Activated CD4-positive, alpha-beta T cell treated with anti-CD3 and anti-CD28 coated beads for 36 hours (primary cell): ENCODE data around the gene NDUFV2. TPM values are rescaled to one million over a fixed set of nuclear protein-coding genes. Genes with fewer than 3 reads are reported as not detected.
"Not testable (repeated sequence)": the region's sequence is repeated elsewhere in the genome, so short reads cannot be mapped to it uniquely, and the experiment has no call there.

Source experiments
- ATAC-seq: fragments of 200-7000 bp; cut with Tn5 transposase; one replicate; pipeline ENCODE4 v1.10.0; 2021; ENCODE audit warnings: mild to moderate bottlenecking, moderate library complexity
- CTCF ChIA-PET: fragments of 350-600 bp; sonication (Branson Sonifier 250); formaldehyde crosslinking; loops from one replicate; lab custom pipeline; 2021; ENCODE audit warnings: antibody characterized with exemption; lab: Charles Lee
- POLR2A ChIA-PET: fragments of 350-600 bp; sonication (Branson Sonifier 250); formaldehyde crosslinking; loops from one replicate; lab custom pipeline; 2021; ENCODE audit warnings: antibody characterized with exemption, inconsistent platforms; lab: Charles Lee
- DNase-seq: peaks from one replicate; pipeline ENCODE4 v3.0.0-alpha.2; 2020
- H3K27ac Mint-ChIP-seq: one replicate; pipeline ENCODE4 v1.8.0; 2021; ENCODE audit warnings: mixed read lengths
- H3K27me3 Mint-ChIP-seq: one replicate; pipeline ENCODE4 v1.8.0; 2021; ENCODE audit warnings: mixed read lengths
- H3K36me3 Mint-ChIP-seq: one replicate; pipeline ENCODE4 v1.8.0; 2021; ENCODE audit warnings: low read depth, mixed read lengths
- H3K4me1 Mint-ChIP-seq: one replicate; pipeline ENCODE4 v1.8.0; 2021; ENCODE audit warnings: mixed read lengths
- H3K4me3 Mint-ChIP-seq: one replicate; pipeline ENCODE4 v1.8.0; 2021; ENCODE audit warnings: mild to moderate bottlenecking, moderate library complexity, mixed read lengths
- H3K9me3 Mint-ChIP-seq: one replicate; pipeline ENCODE4 v1.8.0; 2021; ENCODE audit warnings: low read depth, mixed read lengths
- intact Hi-C, 2 experiments: fragments of 100-400 bp; cut with DNase I in 1 of 2; cut with micrococcal nuclease in 1 of 2; formaldehyde crosslinking; loops; one replicate each; pipeline versions ENCODE4 v1.14.2 to v1.15.1; 2022 to 2024; cut with DNase I, micrococcal nuclease
- total RNA-seq, 2 experiments: library from RNA; stranded (reverse); gene quantifications; one replicate each; pipeline ENCODE4 v1.2.3, GENCODE V29; 2021

The NDUFV2 gene
- total RNA-seq, 2 experiments from 2014 or later = 331 to 372 TPM

DNA sequence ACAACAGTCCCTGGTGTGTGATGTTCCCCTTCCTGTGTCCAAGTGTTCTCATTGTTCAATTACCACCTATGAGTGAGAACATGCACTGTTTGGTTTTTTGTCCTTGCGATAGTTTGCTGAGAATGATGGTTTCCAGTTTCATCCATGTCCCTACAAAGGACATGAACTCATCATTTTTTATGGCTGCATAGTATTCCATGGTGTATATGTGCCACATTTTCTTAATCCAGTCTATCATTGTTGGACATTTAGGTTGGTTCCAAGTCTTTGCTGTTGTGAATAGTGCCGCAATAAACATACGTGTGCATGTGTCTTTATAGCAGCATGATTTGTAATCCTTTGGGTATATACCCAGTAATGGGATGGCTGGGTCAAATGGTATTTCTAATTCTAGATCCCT lies 63.4 kb downstream of the NDUFV2 start:
- H3K27ac Mint-ChIP-seq, POLR2A ChIA-PET, H3K27me3 Mint-ChIP-seq, DNase-seq, CTCF ChIA-PET, H3K4me3 Mint-ChIP-seq, intact Hi-C loops, ATAC-seq: not testable (repeated sequence)
- Mint-ChIP-seq H3K36me3 (peaks cover 58% of the 10 kb centered on the region), H3K9me3 (peaks cover 44% of the 10 kb centered on the region), H3K4me1 (peaks cover 58% of the 10 kb centered on the region)

DNA sequence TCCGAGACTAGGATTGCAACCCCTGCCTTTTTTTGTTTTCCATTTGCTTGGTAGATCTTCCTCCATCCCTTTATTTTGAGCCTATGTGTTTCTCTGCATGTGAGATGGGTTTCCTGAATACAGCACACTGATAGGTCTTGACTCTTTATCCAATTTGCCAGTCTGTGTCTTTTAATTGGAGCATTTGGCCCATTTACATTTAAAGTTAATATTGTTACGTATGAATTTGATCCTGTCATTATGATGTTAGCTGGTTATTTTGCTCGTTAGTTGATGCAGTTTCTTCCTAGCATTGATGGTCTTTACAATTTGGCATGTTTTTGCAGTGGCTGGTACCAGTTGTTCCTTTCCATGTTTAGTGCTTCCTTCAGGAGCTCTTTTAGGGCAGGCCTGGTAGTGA lies 67.0 kb downstream of the NDUFV2 start:
- POLR2A ChIA-PET, DNase-seq, CTCF ChIA-PET, H3K4me3 Mint-ChIP-seq, ATAC-seq, intact Hi-C loops, H3K27me3 Mint-ChIP-seq: not testable (repeated sequence)
- peak overlapping the region; percentile 61 for H3K27ac Mint-ChIP-seq
- H3K4me1 Mint-ChIP-seq = peaks cover 77% of the 10 kb centered on the region
- H3K9me3 Mint-ChIP-seq = peaks cover 22% of the 10 kb centered on the region
- H3K36me3 Mint-ChIP-seq = peaks cover 47% of the 10 kb centered on the region

- ATAC-seq, POLR2A ChIA-PET, H3K4me3 Mint-ChIP-seq, intact Hi-C loops, H3K27me3 Mint-ChIP-seq, DNase-seq: not testable (repeated sequence)
- Mint-ChIP-seq H3K27ac (peak overlapping the region; percentile 21), H3K4me1 (peaks cover 82% of the 10 kb centered on the region), H3K9me3 (peaks cover 14% of the 10 kb centered on the region), H3K36me3 (peaks cover 44% of the 10 kb centered on the region)
- CTCF ChIA-PET = interaction anchor here (0.6 to 1.0 kb wide), 4 partner anchors 13 to 290 kb away, joined by 3 to 4 read pairs (median 3); no protein-coding TSS in a partner anchor
Measured at GRCh38 chr18:9171919-9172318, 69.4 kb downstream of the NDUFV2 start.

GRCh38 chr18:9172506-9173127 lies 70.1 kb downstream of the NDUFV2 start:
- intact Hi-C loops = no loop called here
- Mint-ChIP-seq H3K36me3 (peaks cover 43% of the 10 kb centered on the region), H3K9me3 (peaks cover 14% of the 10 kb centered on the region), H3K4me3 (no peak overlapping the region), H3K4me1 (peaks cover 86% of the 10 kb centered on the region), H3K27ac (peak overlapping the region; percentile 21), H3K27me3 (no peaks in the 10 kb centered on the region)
- POLR2A ChIA-PET = no interaction called here
- ATAC-seq = no peak
- CTCF ChIA-PET = interaction anchor here (0.6 to 0.7 kb wide), 4 partner anchors 21 to 348 kb away, joined by 3 read pairs; no protein-coding TSS in a partner anchor
- DNase-seq = no peak

GRCh38 chr18:9173770-9174233 lies 71.3 kb downstream of the NDUFV2 start:
- POLR2A ChIA-PET = interaction anchor here (0.5 kb wide), 1 partner anchor 55 kb away, joined by 3 read pairs; no protein-coding TSS in a partner anchor
- CTCF ChIA-PET = no interaction called here
- intact Hi-C loops = no loop called here
- H3K27ac Mint-ChIP-seq = peak overlapping the region; percentile 37
- no peak overlapping the region for H3K4me3 Mint-ChIP-seq
- peaks cover 82% of the 10 kb centered on the region for H3K4me1 Mint-ChIP-seq
- ATAC-seq (peak; percentile 79), DNase-seq (peak; percentile 39)
- peaks cover 11% of the 10 kb centered on the region for H3K9me3 Mint-ChIP-seq
- H3K36me3 Mint-ChIP-seq = peaks cover 46% of the 10 kb centered on the region
- H3K27me3 Mint-ChIP-seq = no peaks in the 10 kb centered on the region

- ATAC-seq = no peak
- no peak for DNase-seq
- POLR2A ChIA-PET = interaction anchor here (0.5 kb wide), 1 partner anchor 56 kb away, joined by 3 read pairs; no protein-coding TSS in a partner anchor
- Mint-ChIP-seq H3K9me3 (peaks cover 8% of the 10 kb centered on the region), H3K36me3 (peaks cover 42% of the 10 kb centered on the region), H3K4me3 (no peak overlapping the region), H3K27ac (peak overlapping the region; percentile 38), H3K4me1 (peaks cover 80% of the 10 kb centered on the region), H3K27me3 (no peaks in the 10 kb centered on the region)
- CTCF ChIA-PET = no interaction called here
- intact Hi-C loops = no loop called here
Measured at GRCh38 chr18:9174302-9174701, 71.8 kb downstream of the NDUFV2 start.

DNA sequence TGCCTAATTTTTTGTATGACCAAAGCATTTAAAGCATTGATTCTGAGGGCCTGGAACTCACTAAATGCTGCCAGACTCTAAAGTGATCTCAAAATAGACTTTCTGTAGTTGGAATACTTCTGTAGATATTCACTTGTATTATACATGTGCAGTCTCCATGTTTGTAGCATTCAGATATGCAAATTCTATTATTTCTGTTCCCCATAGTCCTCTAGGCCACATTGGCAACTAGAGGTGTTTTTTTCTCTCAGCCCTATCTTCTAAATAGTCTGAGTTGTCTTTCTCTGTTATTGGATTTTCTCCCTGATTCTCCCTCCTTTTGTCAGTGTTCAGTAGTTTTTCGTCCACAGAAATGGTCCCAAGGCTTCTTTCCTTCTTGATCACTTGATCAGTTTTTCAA lies 72.6 kb downstream of the NDUFV2 start:
- peaks cover 77% of the 10 kb centered on the region for H3K4me1 Mint-ChIP-seq
- no peak overlapping the region for H3K27ac Mint-ChIP-seq
- CTCF ChIA-PET = no interaction called here

DNA sequence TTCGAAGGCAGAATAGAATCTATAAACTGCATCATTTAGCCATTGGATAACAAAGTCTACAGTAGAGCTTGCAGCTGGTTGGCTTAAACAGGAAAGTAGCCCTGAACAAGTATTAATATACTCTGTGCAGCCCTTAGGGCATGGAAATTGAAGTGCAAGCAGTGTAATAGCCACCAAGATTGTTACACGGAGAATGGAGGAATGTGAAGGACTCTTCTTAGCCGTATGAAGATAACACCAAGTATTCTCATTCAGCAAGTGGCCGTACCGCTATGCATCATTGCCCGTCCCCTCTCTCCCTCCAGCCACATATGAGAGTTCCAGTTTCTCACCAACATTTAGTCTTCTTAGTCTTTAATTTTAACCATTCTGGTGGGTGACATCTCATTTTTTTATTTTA lies 74.5 kb downstream of the NDUFV2 start:
- intact Hi-C loops = no loop called here
- ATAC-seq = no peak
- Mint-ChIP-seq H3K9me3 (no peaks in the 10 kb centered on the region), H3K27ac (no peak overlapping the region), H3K4me1 (peaks cover 68% of the 10 kb centered on the region), H3K36me3 (peaks cover 23% of the 10 kb centered on the region), H3K4me3 (no peak overlapping the region), H3K27me3 (no peaks in the 10 kb centered on the region)
- ChIA-PET POLR2A (no interaction called here), CTCF (no interaction called here)
- DNase-seq = no peak

More for the DNA sequence above, 72.6 kb downstream of the NDUFV2 start:
- Mint-ChIP-seq H3K36me3 (peaks cover 37% of the 10 kb centered on the region), H3K27me3 (no peaks in the 10 kb centered on the region), H3K4me3 (no peak overlapping the region), H3K9me3 (peaks cover 6% of the 10 kb centered on the region)
- intact Hi-C loops = no loop called here
- POLR2A ChIA-PET = no interaction called here
- DNase-seq (no peak), ATAC-seq (no peak)

DNA sequence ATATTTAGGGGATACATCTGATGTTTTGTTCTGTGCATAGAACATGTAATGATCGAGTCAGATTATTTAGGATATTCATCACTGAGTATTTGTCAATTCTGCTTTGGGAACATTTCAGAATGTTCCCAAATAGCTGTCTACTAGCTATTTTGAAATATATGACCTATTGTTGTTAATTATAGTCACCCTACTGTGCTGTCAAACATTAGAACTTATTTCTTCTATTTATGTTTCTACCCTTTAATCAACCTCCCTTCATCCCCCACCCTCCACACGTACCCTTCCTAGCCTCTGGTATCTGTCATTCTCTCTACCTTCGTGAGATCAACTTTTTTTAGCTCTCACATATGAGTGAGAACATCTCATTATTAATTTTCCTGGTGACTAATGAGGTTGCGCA lies 75.0 kb downstream of the NDUFV2 start:
- Mint-ChIP-seq H3K4me3 (no peak overlapping the region), H3K27me3 (no peaks in the 10 kb centered on the region), H3K4me1 (peaks cover 67% of the 10 kb centered on the region), H3K36me3 (peaks cover 23% of the 10 kb centered on the region), H3K27ac (no peak overlapping the region), H3K9me3 (no peaks in the 10 kb centered on the region)
- DNase-seq = no peak
- POLR2A ChIA-PET = no interaction called here
- ATAC-seq = no peak
- CTCF ChIA-PET = no interaction called here
- intact Hi-C loops = no loop called here

DNA sequence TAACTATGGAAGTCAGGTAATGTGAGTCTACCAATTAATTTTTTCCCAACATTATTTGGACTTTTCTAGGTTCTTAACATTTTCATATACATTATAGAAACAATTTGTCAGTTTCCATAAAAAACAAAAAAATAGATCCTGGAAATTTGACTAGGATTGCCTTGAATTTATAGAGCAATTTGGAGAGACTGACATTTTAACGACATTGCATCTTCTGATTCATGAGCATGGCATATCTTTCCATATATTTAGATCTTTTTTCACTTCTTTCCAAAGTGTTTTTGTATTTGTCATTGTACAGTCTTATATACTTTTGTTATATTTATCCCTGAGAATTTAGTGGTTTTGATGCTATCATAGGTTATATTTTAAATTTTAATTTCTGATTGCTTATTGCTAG lies 76.1 kb downstream of the NDUFV2 start:
- Mint-ChIP-seq H3K27me3 (no peaks in the 10 kb centered on the region), H3K9me3 (no peaks in the 10 kb centered on the region), H3K4me3 (no peak overlapping the region), H3K36me3 (peaks cover 34% of the 10 kb centered on the region), H3K4me1 (peaks cover 68% of the 10 kb centered on the region), H3K27ac (no peak overlapping the region)
- CTCF ChIA-PET = no interaction called here
- POLR2A ChIA-PET = no interaction called here
- no peak for DNase-seq
- no peak for ATAC-seq
- intact Hi-C loops = no loop called here

DNA sequence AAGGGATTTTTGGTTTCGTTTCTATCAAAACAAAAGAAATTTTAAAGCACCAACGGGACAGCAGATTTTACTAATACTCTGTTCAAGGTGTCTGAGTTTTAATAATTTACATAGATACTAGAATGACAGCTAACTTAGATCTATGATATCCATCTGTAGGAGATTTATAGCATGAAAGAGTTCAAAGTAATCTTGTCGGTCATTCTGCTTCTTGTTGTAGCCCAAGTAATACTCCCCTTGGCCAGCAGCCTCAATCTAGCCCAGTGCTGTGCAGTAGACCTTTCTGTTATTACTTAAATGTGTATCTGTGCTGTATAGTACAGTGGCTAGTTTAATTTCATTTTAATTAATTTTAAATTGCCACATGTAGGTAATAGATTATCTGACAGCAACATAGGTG lies 78.8 kb downstream of the NDUFV2 start:
- Mint-ChIP-seq H3K9me3 (no peaks in the 10 kb centered on the region), H3K27me3 (no peaks in the 10 kb centered on the region), H3K4me1 (peaks cover 67% of the 10 kb centered on the region), H3K4me3 (no peak overlapping the region), H3K27ac (peak overlapping the region; percentile 27), H3K36me3 (peaks cover 43% of the 10 kb centered on the region)
- ATAC-seq (no peak), DNase-seq (no peak)
- intact Hi-C loops = no loop called here
- POLR2A ChIA-PET = no interaction called here
- CTCF ChIA-PET = interaction anchor here (1.0 to 1.4 kb wide), 3 partner anchors 21 to 91 kb away, joined by 3 to 4 read pairs (median 3); no protein-coding TSS in a partner anchor

DNA sequence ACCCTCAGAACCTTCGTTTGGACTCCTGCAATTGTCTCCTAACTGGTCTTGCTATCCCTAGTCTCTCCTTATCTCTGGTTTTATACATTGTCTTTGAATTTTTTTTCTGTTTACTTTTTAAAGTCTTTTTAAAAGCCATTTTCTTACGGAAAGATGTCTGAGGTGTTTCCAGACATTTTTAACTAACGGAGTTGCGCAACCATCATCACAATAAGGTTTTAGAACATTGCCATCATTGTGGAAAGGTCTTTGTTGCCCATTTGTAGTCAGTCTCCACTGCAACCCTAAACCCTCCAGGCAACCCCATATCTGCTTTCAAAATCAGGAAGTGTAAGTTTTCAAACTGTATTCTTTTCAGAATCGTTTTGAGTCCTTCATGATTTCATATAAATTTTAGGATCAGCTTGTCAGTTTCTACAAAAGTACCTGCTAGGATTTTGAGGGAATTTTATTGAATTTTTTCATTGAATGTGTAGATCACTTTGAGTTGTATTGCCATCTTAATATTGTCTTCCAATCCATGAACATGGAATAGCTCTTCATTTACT lies 80.4 kb downstream of the NDUFV2 start:
- H3K27ac Mint-ChIP-seq = no peak overlapping the region
- no peaks in the 10 kb centered on the region for H3K9me3 Mint-ChIP-seq
- ChIA-PET POLR2A (no interaction called here), CTCF (no interaction called here)
- H3K4me1 Mint-ChIP-seq = peaks cover 56% of the 10 kb centered on the region
- ATAC-seq = no peak
- intact Hi-C loops = no loop called here
- no peak overlapping the region for H3K4me3 Mint-ChIP-seq
- no peak for DNase-seq
- no peaks in the 10 kb centered on the region for H3K27me3 Mint-ChIP-seq
- peaks cover 43% of the 10 kb centered on the region for H3K36me3 Mint-ChIP-seq
